CD4-positive, alpha-beta memory T cell (primary cell): ENCODE results near the gene TXK. TPM values are rescaled to one million over a fixed set of nuclear protein-coding genes. Genes with fewer than 3 reads are reported as not detected.

Experiments
- CTCF ChIA-PET: fragments of 350-600 bp; sonication (Branson Sonifier 250); formaldehyde crosslinking; loops from one replicate; lab custom pipeline; 2021; ENCODE audit warnings: inconsistent platforms; ENCODE audit not compliant: partially characterized antibody; lab: Charles Lee
- POLR2A ChIA-PET: fragments of 350-600 bp; sonication (Branson Sonifier 250); formaldehyde crosslinking; loops from one replicate; lab custom pipeline; 2021; ENCODE audit not compliant: partially characterized antibody; lab: Charles Lee
- DNase-seq, 5 donors: peaks; one replicate each; pipeline versions ENCODE4 v3.0.0 to v3.0.0-alpha.2; 2020 to 2022; ENCODE audit warnings: mixed read lengths in 1 of 5
- H3K27ac ChIP-seq: one replicate; pipeline ENCODE4 v1.7.0; 2013; ENCODE audit warnings: low read depth, low read length
- H3K27me3 ChIP-seq: 2 replicates; pipeline ENCODE4 v1.7.0; 2013; ENCODE audit warnings: mild to moderate bottlenecking, low read length, moderate library complexity; ENCODE audit not compliant: insufficient read depth
- H3K36me3 ChIP-seq: 2 replicates; pipeline ENCODE4 v1.7.0; 2013; ENCODE audit warnings: mild to moderate bottlenecking, low read length, moderate library complexity; ENCODE audit not compliant: insufficient read depth
- H3K4me1 ChIP-seq: 2 replicates; pipeline ENCODE4 v1.7.0; 2013; ENCODE audit warnings: mild to moderate bottlenecking, low read length, moderate library complexity; ENCODE audit not compliant: insufficient read depth
- H3K4me3 ChIP-seq, 2 donors: one replicate each; pipeline ENCODE4 v1.7.0; 2013; ENCODE audit warnings: low read length in 2 of 2, mild to moderate bottlenecking in 1 of 2
- H3K9me3 ChIP-seq, 2 donors: one replicate each; pipeline ENCODE4 v1.7.0; 2013; ENCODE audit warnings: low read length in 2 of 2, control low read depth in 1 of 2; ENCODE audit not compliant: control insufficient read depth in 1 of 2
- H3K27ac Mint-ChIP-seq, 7 donors: one replicate each; pipeline ENCODE4 v1.8.0; 2020 to 2021; ENCODE audit warnings: mixed read lengths in 7 of 7, mild to moderate bottlenecking in 6 of 7, inconsistent platforms in 3 of 7, moderate library complexity in 3 of 7
- H3K27me3 Mint-ChIP-seq, 2 donors: one replicate each; pipeline ENCODE4 v1.8.0; 2020 to 2021; ENCODE audit warnings: mixed read lengths in 2 of 2
- H3K36me3 Mint-ChIP-seq, 2 donors: one replicate each; pipeline ENCODE4 v1.8.0; 2020 to 2021; ENCODE audit warnings: mixed read lengths in 2 of 2, inconsistent platforms in 1 of 2, mild to moderate bottlenecking in 1 of 2
- H3K4me1 Mint-ChIP-seq, 4 donors: one replicate each; pipeline ENCODE4 v1.8.0; 2020 to 2021; ENCODE audit warnings: mixed read lengths in 4 of 4, mild to moderate bottlenecking in 1 of 4
- H3K4me3 Mint-ChIP-seq, 8 donors: one replicate each; pipeline ENCODE4 v1.8.0; 2020 to 2021; ENCODE audit warnings: mixed read lengths in 8 of 8, mild to moderate bottlenecking in 7 of 8, moderate library complexity in 6 of 8, inconsistent platforms in 3 of 8
- H3K9me3 Mint-ChIP-seq, 8 donors: one replicate each; pipeline ENCODE4 v1.8.0; 2020 to 2021; ENCODE audit warnings: mixed read lengths in 8 of 8, mild to moderate bottlenecking in 5 of 8, inconsistent platforms in 3 of 8, moderate library complexity in 1 of 8
- intact Hi-C: fragments of 100-400 bp; cut with micrococcal nuclease; formaldehyde crosslinking; loops from one replicate; pipeline ENCODE4 v1.15.1; 2023
- polyA plus RNA-seq, 2 donors: library from polyadenylated mRNA; unstranded; fragments of 300-500 nt; fragmentation: Illumina TruSeq; gene quantifications; one replicate each; pipeline ENCODE4 v1.2.3, GENCODE V29; 2021
- total RNA-seq, 2 experiments: library from RNA; stranded (reverse); gene quantifications; one replicate each; pipeline ENCODE4 v1.2.3, GENCODE V29; 2021

TXK gene
- total and polyA plus RNA-seq, 4 experiments from 2014 or later = 44.8 to 54.0 (median 51.0) TPM

GRCh38 chr4:48110452-48110978 lies 23.5 kb downstream of the TXK start:
- DNase-seq = no peak
- Mint-ChIP-seq H3K36me3 (peaks cover 35 to 56% of the 10 kb centered on the region in 2 donors), H3K4me3 (no peak overlapping the region), H3K27ac (peak overlapping the region in 2 of 7 donors; percentile 23 to 25), H3K4me1 (peaks cover 28 to 40% (median 34%) of the 10 kb centered on the region in 4 donors), H3K27me3 (no peaks in the 10 kb centered on the region), H3K9me3 (no peaks in the 10 kb centered on the region)
- intact Hi-C loops = no loop called here
- Histone ChIP-seq H3K4me1 (peaks cover 39% of the 10 kb centered on the region), H3K27ac (no peak overlapping the region), H3K9me3 (no peaks in the 10 kb centered on the region), H3K27me3 (no peaks in the 10 kb centered on the region), H3K4me3 (no peak overlapping the region), H3K36me3 (peaks cover 32% of the 10 kb centered on the region)
- ChIA-PET POLR2A (interaction anchor here (1.5 kb wide), 1 partner anchor 19 kb away, joined by 4 read pairs; no protein-coding TSS in a partner anchor), CTCF (interaction anchor here (0.5 to 3.8 kb wide), 10 partner anchors 13 to 817 kb away, joined by 3 to 28 read pairs (median 12); no protein-coding TSS in a partner anchor)

- Histone ChIP-seq H3K27me3 (no peaks in the 10 kb centered on the region), H3K9me3 (no peaks in the 10 kb centered on the region), H3K36me3 (peaks cover 36% of the 10 kb centered on the region), H3K4me1 (peaks cover 38% of the 10 kb centered on the region), H3K4me3 (no peak overlapping the region), H3K27ac (no peak overlapping the region)
- Mint-ChIP-seq H3K4me3 (no peak overlapping the region), H3K9me3 (no peaks in the 10 kb centered on the region), H3K27me3 (no peaks in the 10 kb centered on the region), H3K27ac (peak overlapping the region in 3 of 7 donors; percentile 7 to 52 (median 11)), H3K4me1 (peaks cover 25 to 35% (median 31%) of the 10 kb centered on the region in 4 donors), H3K36me3 (peaks cover 31 to 56% of the 10 kb centered on the region in 2 donors)
- intact Hi-C loops = loop anchor here (1.0 kb wide), 1 partner anchor 32 kb away; no protein-coding TSS in a partner anchor
- ChIA-PET CTCF (interaction anchor here (0.5 to 3.8 kb wide), 27 partner anchors 9 to 818 kb away, joined by 3 to 28 read pairs (median 4); partner anchors contain the start of gene TXK), POLR2A (interaction anchor here (1.0 to 1.1 kb wide), 2 partner anchors 29 to 77 kb away, joined by 3 read pairs; no protein-coding TSS in a partner anchor)
- DNase-seq = peak in 4 of 5 donors; percentile 42 to 50 (median 48)
Observed at GRCh38 chr4:48109413-48110263, 24.4 kb downstream of the TXK start.

GRCh38 chr4:48108309-48109073 lies 25.6 kb downstream of the TXK start:
- intact Hi-C loops = loop anchor here (1.0 kb wide), 1 partner anchor 33 kb away; no protein-coding TSS in a partner anchor
- Histone ChIP-seq H3K36me3 (peaks cover 39% of the 10 kb centered on the region), H3K9me3 (no peaks in the 10 kb centered on the region), H3K4me3 (no peak overlapping the region), H3K4me1 (peaks cover 27% of the 10 kb centered on the region), H3K27me3 (no peaks in the 10 kb centered on the region), H3K27ac (no peak overlapping the region)
- POLR2A ChIA-PET = interaction anchor here (1.0 kb wide), 1 partner anchor 76 kb away, joined by 3 read pairs; no protein-coding TSS in a partner anchor
- Mint-ChIP-seq H3K9me3 (no peaks in the 10 kb centered on the region), H3K27me3 (no peaks in the 10 kb centered on the region), H3K4me1 (peaks cover 19 to 26% (median 22%) of the 10 kb centered on the region in 4 donors), H3K27ac (peak overlapping the region in 1 of 7 donors; percentile 8), H3K4me3 (no peak overlapping the region), H3K36me3 (peaks cover 32 to 54% of the 10 kb centered on the region in 2 donors)
- DNase-seq = no peak
- CTCF ChIA-PET = interaction anchor here (0.8 to 3.8 kb wide), 19 partner anchors 10 to 105 kb away, joined by 3 to 28 read pairs (median 5); partner anchors contain the start of gene TXK

GRCh38 chr4:48105230-48105629 lies 28.8 kb downstream of the TXK start:
- no peak overlapping the region for H3K4me3 ChIP-seq
- ChIA-PET POLR2A (no interaction called here), CTCF (interaction anchor here (1.5 kb wide), 1 partner anchor 22 kb away, joined by 4 read pairs; no protein-coding TSS in a partner anchor)
- peaks cover 6 to 21% (median 9%) of the 10 kb centered on the region in 4 donors for H3K4me1 Mint-ChIP-seq
- H3K27ac ChIP-seq = no peak overlapping the region
- no peaks in the 10 kb centered on the region for H3K4me1 ChIP-seq
- H3K36me3 ChIP-seq = peaks cover 38% of the 10 kb centered on the region
- H3K27me3 Mint-ChIP-seq = no peaks in the 10 kb centered on the region
- H3K27me3 ChIP-seq = no peaks in the 10 kb centered on the region
- H3K4me3 Mint-ChIP-seq = no peak overlapping the region
- no peaks in the 10 kb centered on the region for H3K9me3 ChIP-seq
- peaks cover 29 to 51% of the 10 kb centered on the region in 2 donors for H3K36me3 Mint-ChIP-seq
- H3K27ac Mint-ChIP-seq = no peak overlapping the region
- no peaks in the 10 kb centered on the region for H3K9me3 Mint-ChIP-seq
- intact Hi-C loops = no loop called here
- DNase-seq = no peak

- CTCF ChIA-PET = interaction anchor here (0.6 to 0.7 kb wide), 2 partner anchors 23 to 26 kb away, joined by 3 read pairs; no protein-coding TSS in a partner anchor
- no peak overlapping the region for H3K4me3 ChIP-seq
- H3K27me3 ChIP-seq = no peaks in the 10 kb centered on the region
- H3K27ac ChIP-seq = no peak overlapping the region
- H3K36me3 Mint-ChIP-seq = peaks cover 26 to 49% of the 10 kb centered on the region in 2 donors
- H3K4me1 Mint-ChIP-seq = peaks cover 0 to 17% (median 7%) of the 10 kb centered on the region in 4 donors
- intact Hi-C loops = no loop called here
- no peaks in the 10 kb centered on the region for H3K4me1 ChIP-seq
- H3K9me3 Mint-ChIP-seq = no peaks in the 10 kb centered on the region
- H3K27me3 Mint-ChIP-seq = no peaks in the 10 kb centered on the region
- H3K4me3 Mint-ChIP-seq = peak overlapping the region in 1 of 8 donors; percentile 24
- H3K27ac Mint-ChIP-seq = peak overlapping the region in 5 of 7 donors; percentile 12 to 86 (median 73)
- POLR2A ChIA-PET = no interaction called here
- H3K9me3 ChIP-seq = no peaks in the 10 kb centered on the region
- peaks cover 30% of the 10 kb centered on the region for H3K36me3 ChIP-seq
- no peak for DNase-seq
Observed at GRCh38 chr4:48103483-48104139, 30.4 kb downstream of the TXK start.

- no peaks in the 10 kb centered on the region for H3K27me3 ChIP-seq
- no peak overlapping the region for H3K4me3 ChIP-seq
- Mint-ChIP-seq H3K27ac (peak overlapping the region in 2 of 7 donors; percentile 22 to 83), H3K4me3 (no peak overlapping the region), H3K9me3 (no peaks in the 10 kb centered on the region), H3K36me3 (peaks cover 26 to 50% of the 10 kb centered on the region in 2 donors), H3K4me1 (peaks cover 0 to 17% (median 7%) of the 10 kb centered on the region in 4 donors), H3K27me3 (no peaks in the 10 kb centered on the region)
- POLR2A ChIA-PET = no interaction called here
- CTCF ChIA-PET = interaction anchor here (1.1 kb wide), 1 partner anchor 68 kb away, joined by 4 read pairs; no protein-coding TSS in a partner anchor
- no peak for DNase-seq
- H3K36me3 ChIP-seq = peaks cover 23% of the 10 kb centered on the region
- H3K9me3 ChIP-seq = no peaks in the 10 kb centered on the region
- no peaks in the 10 kb centered on the region for H3K4me1 ChIP-seq
- no peak overlapping the region for H3K27ac ChIP-seq
- intact Hi-C loops = no loop called here
Observed at GRCh38 chr4:48102303-48102702, 31.7 kb downstream of the TXK start.
